ENCODE data around the gene NKD2.

DNA sequence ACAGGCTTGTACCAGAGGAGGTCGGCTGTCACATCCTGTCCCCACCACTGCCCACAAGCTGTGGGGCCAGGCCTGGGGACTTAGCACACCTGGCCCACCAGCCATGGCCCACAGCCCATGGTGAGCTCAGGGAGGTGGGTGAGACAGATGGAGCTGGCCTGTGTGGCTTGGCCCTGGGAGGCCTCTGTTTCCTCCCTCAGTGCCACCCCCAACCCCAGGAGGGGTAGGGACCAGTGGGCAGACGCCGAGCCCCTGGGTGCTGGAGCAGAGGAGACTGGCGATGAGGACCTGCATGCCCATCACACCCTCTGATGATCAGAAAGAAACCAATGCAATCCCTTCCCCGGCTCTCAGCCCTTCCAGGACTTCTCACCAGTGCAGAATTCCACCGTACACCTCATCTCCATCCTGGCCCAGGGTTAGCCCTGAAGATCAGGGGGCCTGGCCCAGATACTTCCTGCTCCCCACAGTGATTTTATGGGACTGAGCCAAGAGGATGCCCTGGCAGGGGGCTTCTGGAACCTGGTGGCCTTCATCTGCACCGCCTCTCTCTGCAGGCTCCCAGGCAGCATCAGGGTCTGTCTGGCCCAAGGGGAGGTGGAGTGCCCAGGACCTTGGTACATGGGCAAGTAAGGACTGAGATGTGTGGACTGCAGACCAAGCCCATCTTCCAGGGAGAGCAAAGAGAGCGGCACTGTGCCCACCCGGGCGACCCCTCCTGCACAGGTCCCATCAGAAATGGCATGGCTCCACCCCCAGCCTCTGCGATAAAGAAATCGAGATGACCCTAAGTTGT is 16.9 kb upstream of the NKD2 start:
- TF ChIP-seq CTCF (conservative IDR thresholded peaks at IDR 0.05; ENCODE audit: low read depth in 2 of 2) (no peak), POLR2AphosphoS5 (IDR thresholded peaks at IDR 0.05; ENCODE audit: low read depth) (no peak), JUNB (IDR thresholded peaks at IDR 0.05; ENCODE audit: unreplicated experiment) (no peak), EZH2 (IDR thresholded peaks at IDR 0.05; ENCODE audit: low read depth, unreplicated experiment) (no peak), CREB1 (CRISPR knock-in tag; IDR thresholded peaks at IDR 0.05; ENCODE audit: low read depth) (no peak), EZH2phosphoT487 (IDR thresholded peaks at IDR 0.05; ENCODE audit: unreplicated experiment) (no peak), ZNF114 (CRISPR knock-in tag; IDR thresholded peaks at IDR 0.05) (no peak), REST (IDR thresholded peaks at IDR 0.05; ENCODE audit: unreplicated experiment) (no peak), ZNF331 (CRISPR knock-in tag; IDR thresholded peaks at IDR 0.05; ENCODE audit: low read depth) (no peak), STAT1 (IDR thresholded peaks at IDR 0.05; ENCODE audit: unreplicated experiment) (no peak), NANOG (IDR thresholded peaks at IDR 0.05; ENCODE audit: borderline replicate concordance) (no peak)

All from GM23338 (cell line).